Skin epidermis (tissue), 12 donors: ENCODE measurements around the gene TSEN15.

Experiments
- H3K27ac ChIP-seq, 21 experiments: fragments of 200-600 bp; sonication (generic) in 11 of 21; one replicate each; pipeline ENCODE4 v1.5.0; 2020; ENCODE audit warnings: mild to moderate bottlenecking in 3 of 21, inconsistent platforms in 2 of 21, moderate library complexity in 2 of 21
- H3K4me3 ChIP-seq, 7 experiments: fragments of 200-600 bp; sonication (generic) in 2 of 7; one replicate each; pipeline ENCODE4 v1.5.0; 2020; ENCODE audit warnings: inconsistent platforms in 2 of 7, mild to moderate bottlenecking in 2 of 7, moderate library complexity in 1 of 7

Gene TSEN15

DNA sequence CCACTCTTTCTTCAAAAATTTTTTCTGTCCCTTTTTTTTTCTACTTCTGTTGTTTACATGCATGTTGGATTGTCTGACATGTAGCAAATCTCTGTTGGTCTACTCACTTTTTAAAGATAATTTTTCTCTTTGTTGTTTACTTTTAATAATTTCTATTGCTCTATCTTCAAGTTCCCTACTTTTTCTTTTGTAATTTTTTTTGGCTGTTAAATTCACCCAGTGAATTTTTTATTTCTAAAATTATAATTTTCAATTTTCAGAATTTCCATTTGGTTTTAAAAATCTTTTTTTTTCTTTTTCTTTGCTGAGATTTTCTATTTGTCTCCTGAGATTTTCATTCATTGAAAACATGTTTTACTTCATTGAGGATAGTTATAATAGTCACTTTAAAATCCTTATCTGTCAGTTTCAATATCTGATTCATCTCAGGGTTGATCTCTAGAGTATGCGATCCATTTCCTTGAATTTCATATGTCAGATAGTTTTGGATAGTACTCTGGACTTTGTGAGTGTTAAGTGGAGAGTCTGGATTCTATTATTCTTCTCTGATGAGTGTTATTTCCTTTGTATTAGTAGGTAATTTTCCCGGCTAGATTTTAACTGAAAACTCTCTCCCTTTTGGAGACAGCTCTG is 1.6 kb upstream of the TSEN15 start:
- Histone ChIP-seq H3K27ac (no peak overlapping the region), H3K4me3 (no peak overlapping the region)

GRCh38 chr1:184050636-184051035 is 894 bp upstream of the TSEN15 start:
- peak overlapping the region in 1 of 7 experiments; percentile 93 for H3K4me3 ChIP-seq

DNA sequence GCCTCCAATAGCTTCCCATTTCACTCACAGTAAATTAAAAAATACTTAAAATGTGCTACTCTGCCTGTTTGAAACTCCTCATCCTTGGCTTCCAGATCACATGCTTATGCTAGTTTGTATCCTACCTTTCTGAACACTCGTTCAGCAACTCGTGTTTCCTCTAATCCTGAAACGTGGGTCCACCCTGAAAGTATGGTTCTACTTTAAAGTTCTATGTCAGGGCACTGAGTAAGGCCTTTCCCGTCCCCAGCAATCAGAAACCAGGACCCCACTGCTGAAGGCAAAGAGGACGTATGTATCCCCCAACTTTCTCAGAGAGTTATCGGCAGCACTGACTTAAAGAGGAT is 419 bp upstream of the TSEN15 start:
- H3K4me3 ChIP-seq: peak overlapping the region; percentile 65 to 97 (median 93)
- H3K27ac ChIP-seq: peak overlapping the region in 19 of 21 experiments; percentile 58 to 95 (median 88)

More at GRCh38 chr1:184050636-184051035, 894 bp upstream of the TSEN15 start:
- peak overlapping the region in 3 of 21 experiments; percentile 87 to 92 (median 90) for H3K27ac ChIP-seq

GRCh38 chr1:184052194-184052559 is 647 bp downstream of the TSEN15 start:
- peak overlapping the region; percentile 65 to 97 (median 93) for H3K4me3 ChIP-seq
- peak overlapping the region in 19 of 21 experiments; percentile 58 to 95 (median 88) for H3K27ac ChIP-seq

DNA sequence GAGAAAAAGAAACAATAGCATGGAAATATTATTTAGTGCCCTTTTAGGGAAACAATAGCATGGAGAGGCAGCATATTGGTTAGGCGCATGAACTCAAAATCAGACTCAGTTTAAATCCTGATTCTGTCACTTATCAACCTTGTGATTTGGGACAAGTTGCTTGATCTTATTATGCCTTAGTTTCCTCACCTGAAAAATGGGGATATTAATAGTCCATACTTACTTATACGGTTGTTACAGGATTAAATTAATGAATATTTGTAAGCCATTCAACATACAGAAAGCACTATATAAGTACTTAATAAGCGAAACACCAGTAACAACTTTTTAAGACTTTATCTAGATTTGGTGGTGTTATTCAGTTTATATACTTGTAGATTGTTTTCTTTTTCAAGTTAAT is 1.2 kb downstream of the TSEN15 start:
- H3K27ac ChIP-seq: no peak overlapping the region
- H3K4me3 ChIP-seq: peak overlapping the region in 4 of 7 experiments; percentile 65 to 96 (median 92)

DNA sequence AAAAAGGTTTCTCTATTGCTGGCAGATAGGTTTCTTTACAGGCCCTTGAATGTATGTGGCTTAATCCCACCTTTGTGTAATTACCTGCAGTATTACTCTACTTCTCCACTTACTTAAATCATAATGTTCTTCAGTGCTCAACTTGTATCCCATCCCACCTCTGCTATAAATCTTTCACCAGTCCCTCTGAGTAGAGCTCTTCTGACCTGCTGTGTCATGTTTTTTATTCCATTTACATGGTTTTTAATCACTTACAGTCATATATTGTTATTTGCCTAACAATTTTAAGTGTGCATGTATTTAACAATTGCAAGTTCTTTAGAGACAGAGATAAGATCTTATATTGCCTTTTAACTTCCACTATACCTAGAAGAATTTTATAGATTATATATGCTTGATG is 2.4 kb downstream of the TSEN15 start:
- H3K4me3 ChIP-seq: no peak overlapping the region
- H3K27ac ChIP-seq: no peak overlapping the region

DNA sequence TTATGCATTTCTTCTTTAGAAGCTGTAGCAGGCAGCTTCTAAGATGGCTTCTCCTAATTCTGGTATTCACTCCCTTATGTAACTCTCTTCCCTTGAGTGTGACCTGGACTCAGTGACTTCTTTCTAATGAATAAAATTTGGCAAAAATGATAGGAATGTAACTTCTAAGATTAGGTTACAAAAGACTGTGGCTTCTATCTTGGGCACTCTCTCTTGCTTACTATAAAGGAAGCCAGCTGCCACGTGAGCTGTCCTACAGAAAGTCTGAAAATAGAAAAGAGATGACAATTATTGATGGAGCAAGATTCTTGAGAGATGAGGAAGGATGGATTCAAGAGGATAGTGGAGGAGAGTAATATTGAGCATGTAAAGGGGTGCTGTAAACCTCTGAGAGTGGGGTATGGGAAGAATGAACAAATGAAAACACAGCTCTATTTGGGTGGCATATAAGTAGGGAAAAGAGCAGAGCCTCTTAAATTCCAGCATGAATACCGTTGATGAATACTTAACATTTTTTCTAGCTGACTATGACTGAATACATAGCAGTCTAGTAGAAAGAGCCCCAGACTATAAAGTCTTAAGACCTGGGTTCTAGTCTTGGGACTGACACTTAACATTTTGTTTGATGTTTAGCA is 5.5 kb downstream of the TSEN15 start:
- Histone ChIP-seq H3K4me3 (no peak overlapping the region), H3K27ac (no peak overlapping the region)

GRCh38 chr1:184059887-184060286 is 8.4 kb downstream of the TSEN15 start:
- Histone ChIP-seq H3K4me3 (no peak overlapping the region), H3K27ac (no peak overlapping the region)

DNA sequence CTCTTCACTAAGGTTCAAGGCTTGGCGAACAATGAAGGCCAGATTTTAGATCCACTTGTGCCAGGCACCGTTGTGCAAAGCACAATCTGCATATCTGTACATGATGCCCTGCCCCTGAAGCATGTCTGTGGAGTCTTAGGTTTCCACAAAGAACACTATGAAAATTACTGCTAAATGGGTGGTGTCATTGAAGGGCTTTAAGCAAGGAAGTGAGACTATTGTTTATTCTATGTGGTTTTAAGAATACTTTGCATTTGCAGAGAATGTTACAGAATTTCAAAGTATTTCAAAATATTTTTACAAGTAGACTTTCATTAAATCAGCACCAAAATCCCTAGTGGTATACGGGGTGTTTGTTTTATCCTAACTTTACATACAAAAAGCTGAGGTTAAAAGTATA is 8.8 kb downstream of the TSEN15 start:
- H3K4me3 ChIP-seq: no peak overlapping the region
- no peak overlapping the region for H3K27ac ChIP-seq

DNA sequence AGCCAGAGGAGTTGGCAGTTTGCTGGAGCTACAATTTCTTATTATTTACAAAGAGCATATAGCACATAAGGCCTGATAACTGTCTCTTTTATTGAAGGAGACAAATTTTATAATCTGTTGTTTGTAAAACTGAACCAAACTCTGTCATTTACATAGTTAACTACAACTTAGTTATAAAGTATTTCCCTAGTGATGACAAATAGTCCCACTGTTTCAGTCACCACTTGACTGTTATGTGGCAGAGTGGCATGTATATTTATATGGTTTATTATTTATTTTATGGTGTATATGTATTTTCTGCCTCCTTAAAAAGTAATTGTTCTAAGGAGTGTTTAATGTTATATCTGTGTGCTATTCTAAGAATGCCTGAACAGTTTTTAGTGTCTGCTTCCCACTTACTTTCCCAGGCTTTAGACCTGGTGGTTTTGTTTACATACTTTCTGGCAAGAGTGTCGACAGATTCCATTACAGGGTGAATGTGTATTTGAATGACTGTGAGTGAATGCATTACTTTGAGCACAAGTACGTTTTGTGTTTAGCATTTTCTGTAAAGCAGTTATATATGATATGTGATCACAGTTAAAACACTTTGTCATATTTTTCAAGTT is 10.0 kb downstream of the TSEN15 start:
- Histone ChIP-seq H3K4me3 (no peak overlapping the region), H3K27ac (no peak overlapping the region)

DNA sequence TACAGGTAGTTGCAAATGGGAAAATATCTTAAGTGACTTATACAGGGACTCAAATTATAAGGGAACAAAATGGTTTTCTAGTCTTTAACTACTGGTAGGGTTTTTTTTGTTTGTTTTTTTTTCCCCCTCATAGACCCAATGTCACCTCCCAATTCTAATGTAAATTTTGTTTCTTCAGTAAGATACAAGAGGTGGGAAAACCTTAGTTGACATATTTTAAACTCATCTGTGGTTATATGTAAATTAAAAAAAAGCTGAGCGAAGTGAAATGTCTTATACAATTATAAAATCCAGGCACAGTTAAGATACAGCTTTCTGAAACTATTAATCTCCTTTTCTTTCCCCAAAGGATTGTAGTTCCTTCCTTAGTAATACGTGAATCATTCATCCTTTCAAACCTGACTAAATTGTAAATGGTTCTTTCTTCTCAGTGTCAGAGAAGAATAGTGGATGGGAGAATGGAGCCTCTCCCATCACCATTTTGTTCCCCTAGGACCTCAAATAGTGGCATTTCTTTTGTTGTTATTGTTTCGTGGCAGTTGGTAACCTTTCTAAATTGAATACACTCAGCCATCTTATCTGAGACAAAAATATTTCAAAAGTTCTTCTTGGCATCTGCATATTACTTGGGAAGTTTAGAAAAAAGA is 11.2 kb downstream of the TSEN15 start:
- Histone ChIP-seq H3K4me3 (no peak overlapping the region), H3K27ac (no peak overlapping the region)

- no peak overlapping the region for H3K27ac ChIP-seq
- H3K4me3 ChIP-seq: no peak overlapping the region
These were observed 14.0 kb downstream of the TSEN15 start for GRCh38 chr1:184065559-184065958.

- Histone ChIP-seq H3K27ac (no peak overlapping the region), H3K4me3 (no peak overlapping the region)
These were observed 16.8 kb downstream of the TSEN15 start for GRCh38 chr1:184068354-184068753.

- Histone ChIP-seq H3K27ac (no peak overlapping the region), H3K4me3 (no peak overlapping the region)
These were observed 18.1 kb downstream of the TSEN15 start for GRCh38 chr1:184069675-184070074.

- Histone ChIP-seq H3K27ac (no peak overlapping the region), H3K4me3 (no peak overlapping the region)
These were observed 20.8 kb downstream of the TSEN15 start for GRCh38 chr1:184072376-184072775.

DNA sequence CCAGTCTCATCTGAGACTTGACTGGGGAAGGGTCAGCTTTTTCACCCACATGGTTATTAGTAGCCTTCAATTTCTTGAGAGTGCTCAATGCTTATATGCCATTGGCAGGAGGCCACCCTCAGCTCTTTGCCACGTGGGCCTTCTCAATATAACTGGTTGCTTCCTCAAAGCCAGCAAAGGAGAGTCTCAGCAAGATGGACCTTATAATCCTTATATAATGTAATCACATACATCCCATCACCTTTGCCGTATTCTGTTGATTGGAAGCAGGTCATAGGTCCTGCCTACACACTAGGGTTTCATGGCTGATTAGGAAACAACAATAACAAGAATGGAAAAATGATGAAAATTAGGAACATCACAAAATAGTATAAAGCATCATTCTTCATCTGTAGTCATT is 22.9 kb downstream of the TSEN15 start:
- Histone ChIP-seq H3K27ac (peak overlapping the region in 1 of 21 experiments; percentile 57), H3K4me3 (no peak overlapping the region)

GRCh38 chr1:184075055-184076029 is 23.8 kb downstream of the TSEN15 start:
- no peak overlapping the region for H3K4me3 ChIP-seq
- H3K27ac ChIP-seq: peak overlapping the region in 4 of 21 experiments; percentile 14 to 60 (median 58)

- Histone ChIP-seq H3K27ac (peak overlapping the region in 1 of 21 experiments; percentile 33), H3K4me3 (no peak overlapping the region)
These were observed 27.2 kb downstream of the TSEN15 start for GRCh38 chr1:184078564-184079249.

DNA sequence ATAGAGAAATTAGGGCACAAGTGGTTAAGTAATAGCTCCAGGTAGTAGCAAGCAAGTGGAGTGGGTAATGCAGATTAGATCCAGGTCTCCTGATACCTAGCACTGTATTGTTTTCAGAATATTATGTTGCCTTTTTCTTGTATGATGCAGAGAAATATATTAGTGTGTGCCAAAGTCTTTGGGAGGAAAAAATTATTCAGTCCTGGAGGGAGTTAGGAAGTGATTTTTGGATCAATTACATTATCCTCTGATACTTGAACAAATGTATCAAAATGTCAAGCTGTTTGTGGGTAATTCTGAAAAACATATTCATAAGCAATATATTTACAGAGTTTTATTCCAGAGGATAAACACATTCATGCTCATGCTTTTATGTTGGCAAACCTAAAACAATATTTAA is 28.8 kb downstream of the TSEN15 start:
- no peak overlapping the region for H3K4me3 ChIP-seq
- no peak overlapping the region for H3K27ac ChIP-seq
